GM18520 (cell line): Measurements from ENCODE around the gene GPR155.
A peak's percentile ranks its signal among the peaks of the same experiment; 100 is the strongest.
"Not testable (repeated sequence)": the region's sequence is repeated elsewhere in the genome, so short reads cannot be mapped to it uniquely, and the experiment has no call there.

Source experiments
- ATAC-seq: cut with Tn5 transposase; IDR thresholded peaks from one replicate; pipeline ENCODE4 v1.9.1; 2021; ENCODE audit not compliant: unreplicated experiment

GPR155 gene

GRCh38 chr2:174439323-174439722, 47.5 kb downstream of the GPR155 start:
- ATAC-seq, result no peak

DNA sequence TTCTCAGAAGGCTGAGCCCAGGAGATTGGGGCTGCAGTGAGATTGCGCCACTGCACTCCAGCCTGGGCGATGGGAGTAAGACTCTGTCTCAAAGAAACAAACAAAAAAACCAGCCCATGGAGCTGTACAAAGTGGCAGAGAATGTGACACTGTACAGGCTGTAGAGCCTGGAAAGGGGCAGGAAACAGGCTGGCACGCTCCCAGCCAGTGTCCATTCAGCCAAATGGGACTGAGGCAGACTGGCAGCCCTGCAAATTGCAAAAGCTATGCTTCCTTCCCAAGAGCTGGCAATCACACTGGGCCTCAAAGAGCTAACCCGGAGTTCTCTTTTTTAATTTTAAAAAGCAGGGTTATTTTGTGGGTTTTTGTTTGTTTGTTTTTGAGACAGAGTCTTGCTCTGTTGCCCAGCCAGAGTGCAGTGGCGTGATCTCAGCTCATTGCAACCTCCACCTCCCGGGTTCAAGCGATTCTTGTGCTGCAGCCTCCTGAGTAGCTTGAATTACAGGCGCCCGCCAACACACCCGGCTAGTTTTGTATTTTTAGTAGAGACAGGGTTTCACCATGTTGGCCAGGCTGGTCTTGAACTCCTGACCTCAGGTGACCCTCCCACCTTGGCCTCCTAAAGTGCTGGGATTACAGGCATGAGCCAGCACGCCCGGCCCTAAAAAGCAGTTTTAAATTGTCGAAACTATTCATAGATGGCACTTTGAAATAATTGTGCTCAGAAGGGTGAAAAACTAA, 48.5 kb downstream of the GPR155 start:
- no peak for ATAC-seq

DNA sequence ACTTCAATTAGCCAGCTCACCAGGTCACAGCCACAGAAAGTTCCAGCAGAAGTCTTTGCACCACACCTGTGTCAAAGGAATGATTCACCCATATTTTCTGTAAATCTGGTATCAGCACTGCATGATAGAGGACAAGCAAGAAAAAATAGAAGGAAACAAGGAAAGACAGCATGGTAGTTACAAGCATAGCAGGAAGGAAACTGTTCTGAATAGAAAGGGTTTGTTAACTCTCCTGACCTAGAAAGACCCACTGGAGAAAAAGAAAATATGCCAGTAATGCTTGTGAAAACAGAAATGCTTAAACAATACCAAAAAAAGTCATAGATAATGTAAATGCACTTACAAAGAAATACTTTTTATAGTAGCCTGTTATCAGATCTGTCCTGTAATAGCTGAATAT, 50.5 kb downstream of the GPR155 start:
- no peak for ATAC-seq

- no peak for ATAC-seq
Observed at GRCh38 chr2:174431902-174432301, 54.9 kb downstream of the GPR155 start.

- no peak for ATAC-seq
Observed at GRCh38 chr2:174430066-174430465, 56.8 kb downstream of the GPR155 start.

GRCh38 chr2:174428214-174428613, 58.6 kb downstream of the GPR155 start:
- ATAC-seq, result no peak

DNA sequence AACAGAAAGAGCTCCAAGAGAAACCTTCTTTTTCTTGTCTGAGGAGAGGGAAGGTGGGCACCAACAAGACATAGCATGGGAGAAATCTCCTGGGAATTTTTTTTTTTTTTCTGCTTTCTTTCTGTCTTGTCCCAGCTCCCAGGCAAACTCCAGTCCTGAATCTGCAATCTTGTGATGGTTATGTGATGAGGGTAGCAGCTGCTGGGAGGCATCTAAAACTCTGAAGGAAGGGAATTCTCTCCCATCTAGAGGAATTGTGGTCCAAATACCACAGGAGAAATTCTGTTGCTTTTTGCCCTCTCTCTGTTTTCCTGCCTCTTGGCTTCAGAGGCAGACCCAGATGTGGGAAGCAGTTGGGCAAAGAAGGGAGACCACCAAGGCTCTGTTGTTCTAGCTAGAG, 74.6 kb downstream of the GPR155 start:
- ATAC-seq, result no peak

DNA sequence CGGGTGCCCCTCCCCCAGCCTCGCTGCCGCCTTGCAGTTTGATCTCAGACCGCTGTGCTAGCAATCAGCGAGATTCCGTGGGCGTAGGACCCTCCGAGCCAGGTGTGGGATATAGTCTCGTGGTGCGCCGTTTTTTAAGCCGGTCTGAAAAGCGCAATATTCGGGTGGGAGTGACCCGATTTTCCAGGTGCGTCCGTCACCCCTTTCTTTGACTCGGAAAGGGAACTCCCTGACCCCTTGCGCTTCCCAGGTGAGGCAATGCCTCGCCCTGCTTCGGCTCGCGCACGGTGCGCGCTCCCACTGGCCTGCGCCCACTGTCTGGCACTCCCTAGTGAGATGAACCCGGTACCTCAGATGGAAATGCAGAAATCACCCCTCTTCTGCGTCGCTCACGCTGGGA, 76.8 kb downstream of the GPR155 start:
- not testable (repeated sequence) for ATAC-seq

- no peak for ATAC-seq
Observed at GRCh38 chr2:174403628-174404027, 83.2 kb downstream of the GPR155 start.

- no peak for ATAC-seq
Observed at GRCh38 chr2:174400853-174401252, 86.0 kb downstream of the GPR155 start.

DNA sequence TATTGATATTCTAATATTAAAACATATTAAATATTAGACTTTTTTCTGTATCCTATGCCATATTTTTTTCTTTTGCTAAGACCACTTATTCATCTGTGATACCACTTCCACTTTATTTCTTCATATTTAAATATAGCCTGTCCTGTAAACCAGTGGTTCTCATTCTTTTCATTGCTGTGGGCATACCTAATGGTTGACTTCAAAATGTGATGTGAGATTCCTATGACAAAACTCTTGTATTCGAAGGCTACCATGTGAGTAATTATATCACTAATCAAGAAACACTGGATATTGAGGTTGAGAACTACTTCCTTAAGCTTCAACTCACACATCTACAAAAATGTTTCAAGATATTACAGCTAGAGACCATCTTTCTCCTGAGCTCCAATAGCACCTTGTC, 87.7 kb downstream of the GPR155 start:
- no peak for ATAC-seq

DNA sequence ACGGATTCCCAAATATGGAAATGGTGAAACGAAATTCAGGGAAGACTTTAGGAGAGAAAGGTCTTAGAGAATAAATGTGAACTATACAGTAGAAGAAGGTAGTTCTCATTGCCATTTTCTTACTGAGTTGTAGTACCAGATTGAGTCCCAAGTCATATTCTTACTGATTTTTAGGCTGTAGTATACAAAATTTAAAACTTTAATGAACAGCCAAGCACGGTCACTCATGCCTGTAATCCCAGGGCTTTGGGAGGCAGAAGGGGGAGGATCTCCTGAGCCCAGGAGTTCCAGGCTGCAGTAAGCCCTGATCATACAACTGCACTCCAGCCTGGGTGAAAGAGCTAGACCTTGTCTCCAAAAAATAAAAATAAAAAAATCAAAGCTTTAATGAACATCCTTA, 89.1 kb downstream of the GPR155 start:
- ATAC-seq, result no peak

- ATAC-seq, result no peak
Observed at GRCh38 chr2:174395969-174396630, 90.7 kb downstream of the GPR155 start.

- peak; percentile 91 for ATAC-seq
Observed at GRCh38 chr2:174395284-174395968, 91.4 kb downstream of the GPR155 start, which contains the start of gene SCRN3. TSS of gene SCRN3 (plus strand) at chr2:174395730. CDS start at chr2:174398284, 2,554 bp downstream.

DNA sequence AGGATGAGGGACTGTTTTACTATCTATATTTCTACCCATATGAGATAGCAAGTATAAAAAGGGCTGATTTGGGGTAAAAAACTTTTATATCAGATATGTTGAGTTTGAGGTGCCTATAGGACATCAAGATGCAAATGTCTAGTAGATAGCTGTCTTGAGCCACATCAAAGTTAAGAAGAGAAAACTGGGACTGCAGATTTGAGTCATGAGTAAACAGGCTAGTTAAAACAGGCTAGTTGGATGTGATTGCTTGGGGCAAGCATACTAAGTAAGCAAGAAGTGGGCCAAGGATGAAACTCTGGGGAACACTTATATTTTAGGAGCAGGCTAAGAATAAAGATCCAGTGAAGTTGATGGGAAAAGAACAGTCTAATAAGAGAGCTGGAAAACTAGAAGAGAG, 94.1 kb downstream of the GPR155 start:
- no peak for ATAC-seq

DNA sequence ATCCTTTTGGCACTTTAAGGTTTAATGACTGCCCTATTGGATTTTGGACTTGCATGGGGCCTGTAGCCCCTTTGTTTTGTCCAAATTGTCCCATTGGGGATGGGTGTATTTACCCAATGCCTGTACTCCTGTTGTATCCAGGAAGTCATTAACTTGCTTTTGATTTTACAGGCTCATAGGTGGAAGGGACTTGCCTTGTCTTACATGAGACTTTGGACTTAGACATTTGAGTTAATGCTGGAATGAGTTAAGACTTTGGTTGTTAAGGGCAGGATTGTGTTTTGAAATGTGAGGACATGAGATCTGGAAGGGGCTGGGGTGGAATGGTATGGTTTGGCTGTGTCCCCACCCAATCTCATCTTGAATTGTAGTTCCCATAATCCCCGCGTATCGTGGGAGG, 96.5 kb downstream of the GPR155 start:
- ATAC-seq, result not testable (repeated sequence)

GRCh38 chr2:174389542-174389941, 97.3 kb downstream of the GPR155 start:
- no peak for ATAC-seq

- ATAC-seq, result not testable (repeated sequence)
Observed at GRCh38 chr2:174388706-174389105, 98.1 kb downstream of the GPR155 start.

- ATAC-seq, result no peak
Observed at GRCh38 chr2:174385201-174385600, 101.6 kb downstream of the GPR155 start.

GRCh38 chr2:174383796-174384195, 103.0 kb downstream of the GPR155 start:
- no peak for ATAC-seq
